ENCODE data around the gene GPC6.

The GPC6 gene

DNA sequence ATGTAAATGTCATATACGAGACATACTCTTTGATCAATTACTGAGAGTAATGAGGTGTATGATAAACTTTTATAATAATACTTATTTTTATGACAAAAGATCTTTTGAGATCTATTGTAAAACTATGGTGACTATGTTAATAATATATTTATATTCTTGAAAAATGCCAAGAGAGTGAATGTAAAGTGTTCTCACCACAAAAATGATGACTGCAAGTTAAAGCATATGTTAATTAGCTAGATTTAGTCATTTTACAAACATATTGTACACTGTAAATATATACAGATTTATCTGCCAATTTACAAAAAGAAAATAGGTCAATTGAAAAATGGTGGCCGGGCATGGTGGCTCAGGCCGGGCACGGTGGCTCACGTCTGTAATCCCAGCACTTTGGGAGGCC lies 81.0 kb downstream of the GPC6 start:
- Histone ChIP-seq H3K4me2 (ENCODE audit: low read depth, low read length) (no peak overlapping the region), H3K36me3 (replicated peaks; ENCODE audit: insufficient read depth, low read length) (no peaks in the 10 kb centered on the region), H3K4me1 (ENCODE audit: low read length) (no peaks in the 10 kb centered on the region), H3K9me2 (replicated peaks; ENCODE audit: insufficient read depth, low read length) (no peaks in the 10 kb centered on the region), H2AFZ (ENCODE audit: low read length) (no peak overlapping the region), H3K9ac (ENCODE audit: low read length) (no peak overlapping the region), H3F3A (ENCODE audit: insufficient read depth, low read length) (no peaks in the 10 kb centered on the region), H4K20me1 (ENCODE audit: insufficient read depth, low read length) (no peaks in the 10 kb centered on the region), H3K4me3 (ENCODE audit: low read length) (no peak overlapping the region), H3K9me3 (replicated peaks; ENCODE audit: insufficient read depth, low read length) (no peaks in the 10 kb centered on the region), H3K27ac (ENCODE audit: low read length) (no peak overlapping the region), H3K79me2 (ENCODE audit: low read length) (no peaks in the 10 kb centered on the region), H3K27me3 (replicated peaks; ENCODE audit: insufficient read depth, low read length) (no peaks in the 10 kb centered on the region)
- TF ChIP-seq EZH2phosphoT487 (IDR thresholded peaks at IDR 0.05; ENCODE audit: low read length) (no peak), EZH2 (optimal IDR thresholded peaks at IDR 0.05; ENCODE audit: low read depth, low read length) (no peak)
- TF ChIP-seq, protein P1, sequence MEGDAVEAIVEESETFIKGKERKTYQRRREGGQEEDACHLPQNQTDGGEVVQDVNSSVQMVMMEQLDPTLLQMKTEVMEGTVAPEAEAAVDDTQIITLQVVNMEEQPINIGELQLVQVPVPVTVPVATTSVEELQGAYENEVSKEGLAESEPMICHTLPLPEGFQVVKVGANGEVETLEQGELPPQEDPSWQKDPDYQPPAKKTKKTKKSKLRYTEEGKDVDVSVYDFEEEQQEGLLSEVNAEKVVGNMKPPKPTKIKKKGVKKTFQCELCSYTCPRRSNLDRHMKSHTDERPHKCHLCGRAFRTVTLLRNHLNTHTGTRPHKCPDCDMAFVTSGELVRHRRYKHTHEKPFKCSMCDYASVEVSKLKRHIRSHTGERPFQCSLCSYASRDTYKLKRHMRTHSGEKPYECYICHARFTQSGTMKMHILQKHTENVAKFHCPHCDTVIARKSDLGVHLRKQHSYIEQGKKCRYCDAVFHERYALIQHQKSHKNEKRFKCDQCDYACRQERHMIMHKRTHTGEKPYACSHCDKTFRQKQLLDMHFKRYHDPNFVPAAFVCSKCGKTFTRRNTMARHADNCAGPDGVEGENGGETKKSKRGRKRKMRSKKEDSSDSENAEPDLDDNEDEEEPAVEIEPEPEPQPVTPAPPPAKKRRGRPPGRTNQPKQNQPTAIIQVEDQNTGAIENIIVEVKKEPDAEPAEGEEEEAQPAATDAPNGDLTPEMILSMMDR (IDR thresholded peaks at IDR 0.05; ENCODE audit: low read length), result no peak
- DNase-seq, result no peak

DNA sequence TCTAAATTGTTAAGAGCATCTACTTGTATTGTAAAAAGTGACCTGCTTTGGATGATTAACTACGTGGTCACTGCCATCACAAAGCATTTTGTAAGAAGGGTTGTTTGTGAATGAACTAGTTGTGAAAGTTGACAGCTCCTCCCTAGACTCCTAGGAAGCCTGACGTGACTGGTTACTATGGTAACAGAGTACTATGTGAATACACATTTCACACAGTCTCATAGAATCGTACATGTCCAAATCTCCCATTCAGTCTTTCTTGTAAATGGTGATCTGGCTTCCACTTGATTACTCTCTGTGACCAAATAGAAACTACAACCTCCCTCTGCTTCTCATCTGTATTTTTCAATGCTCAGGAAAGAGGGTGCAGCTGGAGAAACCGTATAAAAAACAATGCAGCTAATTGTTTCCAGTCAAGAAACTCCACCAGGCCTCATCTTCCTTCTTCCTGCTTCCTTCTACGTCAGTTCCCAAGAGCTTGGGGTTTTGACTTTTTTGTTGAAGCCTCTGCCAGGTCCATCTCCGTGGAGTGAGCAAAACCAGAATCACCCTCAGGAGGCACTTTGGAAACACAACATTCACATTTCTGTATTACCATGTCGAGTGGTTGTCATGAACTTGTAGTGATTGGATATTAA lies 83.4 kb downstream of the GPC6 start:
- no peaks in the 10 kb centered on the region for H3K36me3 ChIP-seq (replicated peaks; ENCODE audit: insufficient read depth, low read length)
- TF ChIP-seq, protein P1 (IDR thresholded peaks at IDR 0.05; ENCODE audit: low read length), result no peak
- TF ChIP-seq EZH2 (optimal IDR thresholded peaks at IDR 0.05; ENCODE audit: low read depth, low read length), result no peak
- TF ChIP-seq EZH2phosphoT487 (IDR thresholded peaks at IDR 0.05; ENCODE audit: low read length), result no peak
- DNase-seq, result no peak
- H3K9me3 ChIP-seq (replicated peaks; ENCODE audit: insufficient read depth, low read length), result no peaks in the 10 kb centered on the region
- H3K27ac ChIP-seq (ENCODE audit: low read length), result no peak overlapping the region
- H2AFZ ChIP-seq (ENCODE audit: low read length), result no peak overlapping the region
- no peaks in the 10 kb centered on the region for H3F3A ChIP-seq (ENCODE audit: insufficient read depth, low read length)
- no peaks in the 10 kb centered on the region for H3K79me2 ChIP-seq (ENCODE audit: low read length)
- no peaks in the 10 kb centered on the region for H3K4me1 ChIP-seq (ENCODE audit: low read length)
- H3K4me3 ChIP-seq (ENCODE audit: low read length), result no peak overlapping the region
- H3K9me2 ChIP-seq (replicated peaks; ENCODE audit: insufficient read depth, low read length), result no peaks in the 10 kb centered on the region
- no peak overlapping the region for H3K9ac ChIP-seq (ENCODE audit: low read length)
- no peaks in the 10 kb centered on the region for H3K27me3 ChIP-seq (replicated peaks; ENCODE audit: insufficient read depth, low read length)
- no peak overlapping the region for H3K4me2 ChIP-seq (ENCODE audit: low read depth, low read length)
- H4K20me1 ChIP-seq (ENCODE audit: insufficient read depth, low read length), result no peaks in the 10 kb centered on the region

DNA sequence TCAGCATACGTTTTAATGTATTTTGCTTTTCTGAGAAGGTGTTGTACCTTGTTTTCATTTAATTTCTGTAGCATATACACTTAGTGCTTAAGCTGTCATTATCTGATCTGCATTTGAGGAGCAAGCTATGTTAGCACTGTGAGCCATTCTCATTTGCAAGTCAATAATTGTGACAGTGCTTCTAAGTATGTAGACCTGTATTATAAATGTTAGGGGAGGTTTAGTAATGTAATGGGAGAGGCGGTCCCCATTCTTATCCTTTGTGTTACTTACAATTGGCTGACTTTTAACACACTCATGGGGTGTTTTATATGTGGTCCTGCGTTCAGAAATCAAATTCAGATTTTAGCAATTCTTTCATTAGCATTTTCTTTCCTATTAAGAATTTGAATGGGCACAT lies 90.2 kb downstream of the GPC6 start:
- Histone ChIP-seq H3F3A (ENCODE audit: insufficient read depth, low read length) (no peaks in the 10 kb centered on the region), H3K27me3 (replicated peaks; ENCODE audit: insufficient read depth, low read length) (no peaks in the 10 kb centered on the region), H3K9me3 (replicated peaks; ENCODE audit: insufficient read depth, low read length) (no peaks in the 10 kb centered on the region), H3K27ac (ENCODE audit: low read length) (no peak overlapping the region), H3K36me3 (replicated peaks; ENCODE audit: insufficient read depth, low read length) (no peaks in the 10 kb centered on the region), H3K4me2 (ENCODE audit: low read depth, low read length) (no peak overlapping the region), H3K9me2 (replicated peaks; ENCODE audit: insufficient read depth, low read length) (no peaks in the 10 kb centered on the region), H3K4me3 (ENCODE audit: low read length) (no peak overlapping the region), H3K4me1 (ENCODE audit: low read length) (no peaks in the 10 kb centered on the region), H2AFZ (ENCODE audit: low read length) (no peak overlapping the region), H3K79me2 (ENCODE audit: low read length) (no peaks in the 10 kb centered on the region), H4K20me1 (ENCODE audit: insufficient read depth, low read length) (no peaks in the 10 kb centered on the region), H3K9ac (ENCODE audit: low read length) (no peak overlapping the region)
- TF ChIP-seq, protein P1 (IDR thresholded peaks at IDR 0.05; ENCODE audit: low read length), result no peak
- TF ChIP-seq EZH2phosphoT487 (IDR thresholded peaks at IDR 0.05; ENCODE audit: low read length), result no peak
- no peak for TF ChIP-seq EZH2 (optimal IDR thresholded peaks at IDR 0.05; ENCODE audit: low read depth, low read length)
- DNase-seq, result no peak
